ENCODE measurements around the gene BBS1.

BBS1 gene

GRCh38 chr11:66480117-66480938 lies 30.1 kb upstream of the BBS1 start, which contains the start of gene DPP3:
DPP3 (plus strand) TSS chr11:66480434; CDS start chr11:66482201, 1,767 bp downstream.
- Mint-ChIP-seq H3K36me3 (ENCODE audit: insufficient read depth) (peaks cover 9% of the 10 kb centered on the region), H3K4me3 (peak within 1 kb of the TSS; percentile 89), H3K27me3 (no peaks in the 10 kb centered on the region), H3K4me1 (peaks cover 30% of the 10 kb centered on the region), H3K9me3 (no peaks in the 10 kb centered on the region), H3K27ac (ENCODE audit: low read depth) (peak within 1 kb of the TSS; percentile 65)
- DNase-seq (ENCODE audit: low spot score in 2 of 2) = peak; percentile 87 to 94
- peak; percentile 99 for ATAC-seq (replicated peaks; ENCODE audit: extremely low read depth, poor library complexity, severe bottlenecking)

- no peak for ATAC-seq (replicated peaks; ENCODE audit: extremely low read depth, poor library complexity, severe bottlenecking)
- Mint-ChIP-seq H3K9me3 (no peaks in the 10 kb centered on the region), H3K4me3 (no peak overlapping the region), H3K4me1 (peaks cover 6% of the 10 kb centered on the region), H3K27me3 (no peaks in the 10 kb centered on the region), H3K27ac (ENCODE audit: low read depth) (no peak overlapping the region), H3K36me3 (ENCODE audit: insufficient read depth) (peaks cover 10% of the 10 kb centered on the region)
- no peak for DNase-seq (ENCODE audit: low spot score in 2 of 2)
Observed at GRCh38 chr11:66484806-66485380, 25.5 kb upstream of the BBS1 start.

GRCh38 chr11:66488957-66489356 lies 21.5 kb upstream of the BBS1 start:
- Mint-ChIP-seq H3K9me3 (no peaks in the 10 kb centered on the region), H3K4me1 (no peaks in the 10 kb centered on the region), H3K27me3 (no peaks in the 10 kb centered on the region), H3K36me3 (ENCODE audit: insufficient read depth) (peaks cover 10% of the 10 kb centered on the region), H3K27ac (ENCODE audit: low read depth) (no peak overlapping the region), H3K4me3 (no peak overlapping the region)
- DNase-seq (ENCODE audit: low spot score in 2 of 2) (no peak), ATAC-seq (replicated peaks; ENCODE audit: extremely low read depth, poor library complexity, severe bottlenecking) (no peak)

- no peaks in the 10 kb centered on the region for H3K27me3 Mint-ChIP-seq
- no peaks in the 10 kb centered on the region for H3K9me3 Mint-ChIP-seq
- no peak for ATAC-seq (replicated peaks; ENCODE audit: extremely low read depth, poor library complexity, severe bottlenecking)
- no peaks in the 10 kb centered on the region for H3K4me1 Mint-ChIP-seq
- no peak overlapping the region for H3K4me3 Mint-ChIP-seq
- H3K27ac Mint-ChIP-seq (ENCODE audit: low read depth) = no peak overlapping the region
- H3K36me3 Mint-ChIP-seq (ENCODE audit: insufficient read depth) = peaks cover 10% of the 10 kb centered on the region
- no peak for DNase-seq (ENCODE audit: low spot score in 2 of 2)
Observed at GRCh38 chr11:66489636-66490035, 20.8 kb upstream of the BBS1 start.

GRCh38 chr11:66491315-66491935 lies 19.0 kb upstream of the BBS1 start:
- ATAC-seq (replicated peaks; ENCODE audit: extremely low read depth, poor library complexity, severe bottlenecking) = no peak
- H3K4me1 Mint-ChIP-seq = no peaks in the 10 kb centered on the region
- no peaks in the 10 kb centered on the region for H3K9me3 Mint-ChIP-seq
- H3K36me3 Mint-ChIP-seq (ENCODE audit: insufficient read depth) = peaks cover 10% of the 10 kb centered on the region
- no peaks in the 10 kb centered on the region for H3K27me3 Mint-ChIP-seq
- no peak for DNase-seq (ENCODE audit: low spot score in 2 of 2)
- no peak overlapping the region for H3K27ac Mint-ChIP-seq (ENCODE audit: low read depth)
- no peak overlapping the region for H3K4me3 Mint-ChIP-seq

- Mint-ChIP-seq H3K9me3 (no peaks in the 10 kb centered on the region), H3K36me3 (ENCODE audit: insufficient read depth) (peaks cover 15% of the 10 kb centered on the region), H3K4me1 (no peaks in the 10 kb centered on the region), H3K27me3 (no peaks in the 10 kb centered on the region), H3K27ac (ENCODE audit: low read depth) (no peak overlapping the region), H3K4me3 (no peak overlapping the region)
- ATAC-seq (replicated peaks; ENCODE audit: extremely low read depth, poor library complexity, severe bottlenecking) (no peak), DNase-seq (ENCODE audit: low spot score in 2 of 2) (no peak)
Observed at GRCh38 chr11:66492161-66492865, 18.1 kb upstream of the BBS1 start.

GRCh38 chr11:66493130-66493529 lies 17.3 kb upstream of the BBS1 start:
- DNase-seq (ENCODE audit: low spot score in 2 of 2) = no peak
- Mint-ChIP-seq H3K27me3 (no peaks in the 10 kb centered on the region), H3K4me3 (no peak overlapping the region), H3K36me3 (ENCODE audit: insufficient read depth) (peaks cover 17% of the 10 kb centered on the region), H3K4me1 (no peaks in the 10 kb centered on the region), H3K9me3 (no peaks in the 10 kb centered on the region), H3K27ac (ENCODE audit: low read depth) (no peak overlapping the region)
- ATAC-seq (replicated peaks; ENCODE audit: extremely low read depth, poor library complexity, severe bottlenecking) = no peak

GRCh38 chr11:66494458-66494857 lies 16.0 kb upstream of the BBS1 start:
- Mint-ChIP-seq H3K27ac (ENCODE audit: low read depth) (no peak overlapping the region), H3K27me3 (no peaks in the 10 kb centered on the region), H3K9me3 (no peaks in the 10 kb centered on the region), H3K36me3 (ENCODE audit: insufficient read depth) (peaks cover 23% of the 10 kb centered on the region), H3K4me1 (no peaks in the 10 kb centered on the region), H3K4me3 (no peak overlapping the region)
- ATAC-seq (replicated peaks; ENCODE audit: extremely low read depth, poor library complexity, severe bottlenecking) (no peak), DNase-seq (ENCODE audit: low spot score in 2 of 2) (no peak)

- Mint-ChIP-seq H3K9me3 (no peaks in the 10 kb centered on the region), H3K36me3 (ENCODE audit: insufficient read depth) (peaks cover 24% of the 10 kb centered on the region), H3K4me1 (no peaks in the 10 kb centered on the region), H3K27ac (ENCODE audit: low read depth) (no peak overlapping the region), H3K4me3 (no peak overlapping the region), H3K27me3 (no peaks in the 10 kb centered on the region)
- ATAC-seq (replicated peaks; ENCODE audit: extremely low read depth, poor library complexity, severe bottlenecking) = no peak
- no peak for DNase-seq (ENCODE audit: low spot score in 2 of 2)
Observed at GRCh38 chr11:66494935-66495334, 15.5 kb upstream of the BBS1 start.

- Mint-ChIP-seq H3K4me3 (no peak overlapping the region), H3K27ac (ENCODE audit: low read depth) (no peak overlapping the region), H3K27me3 (no peaks in the 10 kb centered on the region), H3K4me1 (no peaks in the 10 kb centered on the region), H3K36me3 (ENCODE audit: insufficient read depth) (peaks cover 22% of the 10 kb centered on the region), H3K9me3 (no peaks in the 10 kb centered on the region)
- ATAC-seq (replicated peaks; ENCODE audit: extremely low read depth, poor library complexity, severe bottlenecking) (no peak), DNase-seq (ENCODE audit: low spot score in 2 of 2) (no peak)
Observed at GRCh38 chr11:66495401-66495854, 15.0 kb upstream of the BBS1 start.

- Mint-ChIP-seq H3K4me3 (no peak overlapping the region), H3K4me1 (no peaks in the 10 kb centered on the region), H3K27me3 (no peaks in the 10 kb centered on the region), H3K9me3 (no peaks in the 10 kb centered on the region), H3K27ac (ENCODE audit: low read depth) (no peak overlapping the region), H3K36me3 (ENCODE audit: insufficient read depth) (peaks cover 17% of the 10 kb centered on the region)
- ATAC-seq (replicated peaks; ENCODE audit: extremely low read depth, poor library complexity, severe bottlenecking) (no peak), DNase-seq (ENCODE audit: low spot score in 2 of 2) (no peak)
Observed at GRCh38 chr11:66497206-66497605, 13.2 kb upstream of the BBS1 start.

GRCh38 chr11:66498506-66498905 lies 11.9 kb upstream of the BBS1 start:
- H3K27me3 Mint-ChIP-seq = no peaks in the 10 kb centered on the region
- no peaks in the 10 kb centered on the region for H3K9me3 Mint-ChIP-seq
- no peak overlapping the region for H3K4me3 Mint-ChIP-seq
- no peak overlapping the region for H3K27ac Mint-ChIP-seq (ENCODE audit: low read depth)
- DNase-seq (ENCODE audit: low spot score in 2 of 2) = no peak
- no peaks in the 10 kb centered on the region for H3K4me1 Mint-ChIP-seq
- ATAC-seq (replicated peaks; ENCODE audit: extremely low read depth, poor library complexity, severe bottlenecking) = no peak
- H3K36me3 Mint-ChIP-seq (ENCODE audit: insufficient read depth) = peaks cover 21% of the 10 kb centered on the region
